HG02938 (cell line): ENCODE results near the gene NCOA1.
"Not testable (repeated sequence)": the region's sequence is repeated elsewhere in the genome, so short reads cannot be mapped to it uniquely, and the experiment has no call there.

Experiments
- ATAC-seq: cut with Tn5 transposase; IDR thresholded peaks from one replicate; pipeline ENCODE4 v1.9.1; 2021; ENCODE audit warnings: mild to moderate bottlenecking, moderate library complexity; ENCODE audit not compliant: unreplicated experiment

Gene NCOA1

GRCh38 chr2:24490690-24491541 is at the start of gene NCOA1:
TSS of gene NCOA1 (plus strand) at chr2:24491254. CDS start at chr2:24658678, 167,424 bp downstream.
- peak; percentile 68 for ATAC-seq

DNA sequence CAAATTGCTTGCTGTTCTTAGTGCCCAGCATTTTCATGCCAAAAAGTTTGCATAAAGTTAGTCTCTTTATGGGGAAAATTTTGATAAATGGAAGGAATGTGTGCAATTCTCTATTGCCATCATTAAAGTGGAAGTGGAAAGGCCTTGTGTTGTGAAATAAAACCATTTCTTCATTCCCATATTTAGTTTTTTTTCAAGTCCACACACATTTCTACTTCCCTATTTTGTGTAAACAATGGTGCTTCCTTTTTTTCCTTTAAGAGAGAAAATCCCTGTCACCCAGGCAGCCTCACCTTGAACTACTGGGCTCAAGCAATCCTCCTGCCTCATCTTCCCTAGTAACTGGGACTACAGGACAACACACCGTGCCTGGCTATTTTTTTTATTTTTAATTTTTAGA is 42.3 kb upstream of the NCOA1 start:
- ATAC-seq, result no peak

DNA sequence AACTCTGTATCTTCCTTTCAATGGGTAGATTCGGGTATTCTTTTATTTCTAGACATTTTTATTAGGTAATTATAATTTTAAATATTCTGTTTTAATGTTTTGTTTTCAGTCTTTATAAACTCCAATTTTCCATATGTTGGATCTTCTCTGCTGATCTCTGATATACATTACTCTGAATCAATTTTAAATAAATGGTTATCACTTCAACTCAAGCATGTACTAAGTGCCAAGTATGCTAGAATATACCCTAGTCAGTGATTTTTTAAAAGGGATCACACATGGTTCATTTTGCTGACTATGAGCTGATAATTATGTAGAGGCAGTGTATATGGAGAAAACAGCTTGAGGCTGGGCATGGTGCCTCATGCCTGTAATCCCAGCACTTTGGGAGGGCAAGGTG is 41.7 kb upstream of the NCOA1 start:
- no peak for ATAC-seq

GRCh38 chr2:24451805-24452501 is 39.1 kb upstream of the NCOA1 start:
- no peak for ATAC-seq

GRCh38 chr2:24452502-24452885 is 38.6 kb upstream of the NCOA1 start:
- ATAC-seq, result no peak

DNA sequence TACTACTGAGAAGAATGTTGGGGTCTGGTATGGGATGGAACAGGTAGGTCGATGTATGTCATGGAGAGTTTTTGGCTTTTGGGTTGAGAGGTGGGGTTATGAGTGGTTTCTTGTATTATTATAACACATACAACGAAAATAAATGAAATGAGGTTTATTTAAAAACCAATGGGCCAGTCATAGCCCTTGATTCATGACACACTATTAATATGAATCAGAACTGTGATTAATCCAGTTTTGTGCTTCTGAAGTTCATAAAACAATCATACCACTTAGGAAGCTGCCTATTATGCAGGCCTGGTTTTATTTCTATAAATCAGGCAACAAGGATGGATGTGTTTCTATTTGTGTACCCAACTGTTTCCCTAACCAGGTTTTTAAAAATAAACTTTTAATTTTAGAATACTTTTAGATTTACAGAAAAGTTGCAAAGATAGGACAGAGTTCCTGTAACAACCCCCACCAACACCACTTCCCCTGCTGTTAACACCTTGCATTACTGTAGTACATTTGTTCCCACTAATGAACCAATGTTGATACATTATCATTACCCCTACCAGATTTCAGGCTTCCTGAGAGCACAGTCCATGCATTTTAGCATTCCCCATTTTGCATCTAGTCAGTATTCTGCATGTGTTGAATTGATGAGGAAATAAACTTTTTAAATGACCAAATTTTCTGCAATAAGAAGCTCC is 37.5 kb upstream of the NCOA1 start:
- no peak for ATAC-seq

DNA sequence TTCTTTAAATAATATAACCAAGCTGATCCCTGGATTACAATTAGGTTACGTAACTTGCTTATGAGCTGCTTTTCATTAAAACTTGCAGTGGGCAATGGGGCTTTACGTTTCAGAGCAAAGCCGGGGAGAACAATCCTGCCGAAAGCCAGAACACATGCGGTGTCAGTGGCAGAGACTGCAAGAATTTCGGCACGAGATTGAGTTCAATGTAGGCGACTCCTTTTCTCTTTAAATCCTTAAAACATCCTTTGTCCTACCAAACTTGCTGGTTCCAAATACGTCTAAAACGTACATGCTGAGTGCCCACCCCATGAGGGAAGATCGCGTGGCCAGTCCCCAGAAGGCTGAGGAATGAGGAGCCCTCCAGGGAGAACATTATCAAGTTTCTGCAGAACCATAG is 36.8 kb upstream of the NCOA1 start:
- no peak for ATAC-seq

GRCh38 chr2:24456599-24457556 is 34.2 kb upstream of the NCOA1 start:
- ATAC-seq, result no peak

- no peak for ATAC-seq
Measured at GRCh38 chr2:24457696-24458386, 33.2 kb upstream of the NCOA1 start.

DNA sequence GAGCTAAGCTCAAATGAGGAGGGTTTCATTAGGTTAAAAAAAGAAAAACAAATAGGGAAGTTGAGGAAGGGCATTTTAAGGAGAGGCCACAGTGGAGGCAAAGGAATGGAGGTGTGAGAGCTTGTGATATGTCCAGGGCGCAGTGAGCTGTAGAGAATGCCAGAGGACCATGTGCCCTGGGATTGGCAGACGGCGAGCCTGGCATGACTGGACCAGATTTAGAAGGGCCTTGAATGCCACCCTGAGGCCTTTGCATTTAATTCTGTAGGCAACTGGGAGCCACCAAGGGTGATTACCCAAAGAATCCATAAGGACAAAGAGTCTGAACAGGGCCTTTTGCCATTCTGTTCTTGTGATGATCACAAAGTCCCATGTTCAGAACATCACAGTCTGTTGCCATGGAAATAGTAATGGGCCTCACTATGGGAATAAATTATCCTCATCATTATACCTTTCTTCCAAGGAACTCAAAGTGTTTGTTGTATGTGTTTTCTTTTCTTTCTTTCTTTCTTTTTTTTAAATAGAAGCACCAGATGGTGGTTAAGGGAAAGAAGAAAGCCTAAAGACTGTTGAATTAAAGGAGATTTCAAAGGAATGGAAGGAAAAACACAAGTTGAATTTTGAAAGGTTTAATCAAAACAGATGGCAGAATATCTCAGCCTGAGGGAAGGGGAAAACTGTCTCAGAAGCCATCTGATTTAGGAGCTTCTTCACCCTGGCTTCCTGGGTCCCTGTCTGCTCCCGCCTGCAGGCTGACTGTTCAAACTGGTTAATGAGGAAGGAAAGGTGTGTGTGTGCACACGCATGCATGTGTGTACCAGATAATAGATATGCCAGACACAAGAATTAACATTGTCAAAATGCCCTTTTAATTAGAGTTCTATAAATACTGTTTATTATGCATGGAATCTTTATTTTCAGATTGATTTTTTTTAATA is 31.6 kb upstream of the NCOA1 start:
- no peak for ATAC-seq

GRCh38 chr2:24461685-24462084 is 29.4 kb upstream of the NCOA1 start:
- no peak for ATAC-seq

- no peak for ATAC-seq
Measured at GRCh38 chr2:24463271-24463670, 27.8 kb upstream of the NCOA1 start.

DNA sequence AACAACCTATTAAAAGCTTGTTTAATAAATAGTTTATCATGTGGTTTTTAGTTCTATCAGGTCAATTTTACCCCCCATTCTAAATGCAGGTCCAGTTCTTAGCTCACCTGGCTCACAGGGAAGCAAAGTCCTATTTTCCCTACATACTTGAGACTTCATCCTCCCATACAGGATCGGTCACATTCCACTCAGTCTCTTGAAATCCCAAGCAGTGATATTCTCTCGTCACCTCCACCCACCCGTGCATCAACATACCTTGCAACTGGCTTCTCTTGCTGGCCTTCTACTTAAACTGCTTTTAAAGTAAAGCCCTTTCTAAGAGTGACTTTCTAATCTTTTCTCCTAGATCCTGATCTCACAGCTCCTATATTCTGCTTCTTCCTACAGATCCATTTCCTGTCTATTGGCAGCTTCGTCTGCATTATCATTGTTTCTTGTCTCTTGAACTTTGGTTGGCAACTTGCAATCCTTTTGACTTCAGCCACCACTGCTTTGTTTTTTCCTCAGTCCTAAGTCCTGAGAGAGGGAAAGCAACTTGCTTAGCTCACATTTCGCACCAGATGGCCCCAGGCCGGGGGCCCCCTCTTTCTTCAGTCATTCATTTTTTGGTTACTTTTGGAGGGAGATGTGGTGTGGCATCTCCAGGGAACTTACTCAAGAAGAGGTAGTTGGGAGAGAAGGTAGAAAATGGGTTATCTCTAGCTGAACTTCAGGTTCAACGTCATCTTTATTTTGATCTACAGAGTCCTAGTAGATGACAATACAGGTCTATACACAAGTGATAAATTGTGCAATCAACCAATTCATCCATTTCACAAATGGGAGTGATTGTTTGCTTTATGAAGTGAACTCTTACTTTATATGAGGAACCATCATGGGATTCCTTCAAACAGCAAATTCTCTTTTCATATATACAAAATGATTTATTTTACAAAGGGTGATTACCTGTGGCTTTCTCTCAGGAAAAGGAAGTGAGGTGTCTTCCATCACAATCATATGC is 23.9 kb upstream of the NCOA1 start:
- ATAC-seq, result no peak

GRCh38 chr2:24468453-24468852 is 22.6 kb upstream of the NCOA1 start:
- not testable (repeated sequence) for ATAC-seq

GRCh38 chr2:24469148-24469650 is 21.9 kb upstream of the NCOA1 start:
- no peak for ATAC-seq

DNA sequence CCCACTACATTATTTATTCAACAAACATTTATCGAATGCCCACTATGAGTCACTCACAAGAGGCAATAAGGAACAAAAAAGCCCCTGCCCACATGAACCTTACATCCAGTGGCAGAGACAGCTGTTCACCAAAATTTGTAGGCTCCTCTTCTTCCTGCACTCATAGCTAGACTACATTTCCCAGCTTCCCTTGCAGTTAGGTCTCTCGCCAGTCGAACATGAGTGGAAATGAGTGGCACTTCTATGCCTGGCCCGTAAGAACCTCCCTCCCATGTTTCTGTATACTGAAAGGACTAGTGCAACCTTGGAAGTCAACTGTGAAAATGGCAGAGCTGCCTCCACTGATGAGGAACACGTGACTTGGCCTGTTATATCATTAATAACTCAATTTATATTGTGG is 19.4 kb upstream of the NCOA1 start:
- ATAC-seq, result no peak

- no peak for ATAC-seq
Measured at GRCh38 chr2:24472416-24472815, 18.6 kb upstream of the NCOA1 start.
